Left lung (tissue), 10 donors: ENCODE measurements around the gene SLC22A4. TPM values are rescaled to one million over a fixed set of nuclear protein-coding genes. Genes with fewer than 3 reads are reported as not detected.

ENCODE experiments used
- ATAC-seq: fragments of 200-7000 bp; cut with Tn5 transposase; one replicate; pipeline ENCODE4 v1.9.1; 2020; ENCODE audit warnings: moderate library complexity
- DNase-seq, 4 donors: peaks; one replicate each; pipeline ENCODE4 v3.0.0-alpha.2; 2013 to 2020
- H3K27ac ChIP-seq, 2 donors: fragments of 200-600 bp; sonication (generic) in 1 of 2; one replicate each; pipeline versions ENCODE4 v1.5.0 to v1.8.0; 2020 to 2021
- H3K27me3 ChIP-seq, 2 donors: fragments of 200-600 bp; sonication (generic) in 1 of 2; one replicate each; pipeline versions ENCODE4 v1.5.0 to v1.8.0; 2020 to 2021
- H3K36me3 ChIP-seq, 2 donors: fragments of 200-600 bp; sonication (generic) in 1 of 2; one replicate each; pipeline versions ENCODE4 v1.5.0 to v1.8.0; 2020 to 2021
- H3K4me1 ChIP-seq, 2 donors: fragments of 200-600 bp; one replicate each; pipeline ENCODE4 v1.8.0; 2021
- H3K4me3 ChIP-seq, 2 donors: fragments of 200-600 bp; sonication (generic) in 1 of 2; one replicate each; pipeline versions ENCODE4 v1.5.0 to v1.8.0; 2020 to 2021; ENCODE audit warnings: mild to moderate bottlenecking in 1 of 2
- H3K9me3 ChIP-seq, 2 donors: fragments of 200-600 bp; sonication (generic) in 1 of 2; one replicate each; pipeline versions ENCODE4 v1.5.0 to v1.8.0; 2020 to 2021
- CTCF ChIP-seq, 2 donors: fragments of 200-600 bp; sonication (generic) in 1 of 2; IDR thresholded peaks; one replicate each; pipeline versions ENCODE4 v1.5.0 to v1.8.0; 2021; ENCODE audit warnings: antibody characterized with exemption in 2 of 2
- intact Hi-C, 2 donors: fragments of 100-400 bp; cut with DNase I; formaldehyde crosslinking; loops; one replicate each; pipeline versions ENCODE4 v1.11.2 to v1.14.2; 2022
- polyA plus RNA-seq, 6 donors: library from polyadenylated mRNA; unstranded; fragments of 120-200 nt; gene quantifications; one replicate each; pipeline ENCODE4 v1.2.1, GENCODE V29; 2013; ENCODE audit not compliant: insufficient read length in 6 of 6
- total RNA-seq, 2 donors: library from RNA; stranded (reverse); fragmentation: NEBNext Ultra II Directional; extraction: Animal tissue kit (Norgen Biotek cat#: 25700); gene quantifications; one replicate each; pipeline ENCODE4 v1.2.1, GENCODE V29; 2021
- donor health status: DM: no; HTN: yes; CAD: no.
- donor health status: DM: no; HTN: no; CAD: no.

SLC22A4 gene
- total and polyA plus RNA-seq, 8 donors = 1.0 to 10.3 (median 3.4) TPM

GRCh38 chr5:132370971-132371602 lies 76.9 kb downstream of the SLC22A4 start:
- DNase-seq = no peak
- H3K27me3 ChIP-seq = peaks cover 0 to 6% of the 10 kb centered on the region in 2 donors
- no peak for TF ChIP-seq CTCF (IDR thresholded peaks at IDR 0.05)
- no peak for ATAC-seq
- H3K27ac ChIP-seq = no peak overlapping the region
- no peaks in the 10 kb centered on the region for H3K9me3 ChIP-seq
- H3K4me1 ChIP-seq = peaks cover 0 to 34% of the 10 kb centered on the region in 2 donors
- intact Hi-C loops = no loop called here
- H3K36me3 ChIP-seq = no peaks in the 10 kb centered on the region
- peak overlapping the region in 1 of 2 donors; percentile 67 for H3K4me3 ChIP-seq

GRCh38 chr5:132371603-132371994 lies 77.4 kb downstream of the SLC22A4 start:
- Histone ChIP-seq H3K4me3 (peak overlapping the region in 1 of 2 donors; percentile 67), H3K27me3 (peaks cover 0 to 6% of the 10 kb centered on the region in 2 donors), H3K4me1 (peaks cover 0 to 34% of the 10 kb centered on the region in 2 donors), H3K36me3 (no peaks in the 10 kb centered on the region), H3K9me3 (no peaks in the 10 kb centered on the region), H3K27ac (no peak overlapping the region)
- intact Hi-C loops = no loop called here
- no peak for ATAC-seq
- no peak for TF ChIP-seq CTCF (IDR thresholded peaks at IDR 0.05)
- DNase-seq = no peak

- intact Hi-C loops = no loop called here
- no peak for TF ChIP-seq CTCF (IDR thresholded peaks at IDR 0.05)
- DNase-seq (no peak), ATAC-seq (no peak)
- no peak overlapping the region for H3K4me3 ChIP-seq
- no peaks in the 10 kb centered on the region for H3K36me3 ChIP-seq
- H3K4me1 ChIP-seq = peaks cover 0 to 34% of the 10 kb centered on the region in 2 donors
- H3K27ac ChIP-seq = no peak overlapping the region
- H3K9me3 ChIP-seq = no peaks in the 10 kb centered on the region
- peaks cover 0 to 6% of the 10 kb centered on the region in 2 donors for H3K27me3 ChIP-seq
Observed at GRCh38 chr5:132372127-132372526, 77.9 kb downstream of the SLC22A4 start.

- DNase-seq (no peak), ATAC-seq (no peak)
- Histone ChIP-seq H3K9me3 (no peaks in the 10 kb centered on the region), H3K27ac (no peak overlapping the region), H3K36me3 (no peaks in the 10 kb centered on the region), H3K4me1 (peaks cover 0 to 34% of the 10 kb centered on the region in 2 donors), H3K4me3 (no peak overlapping the region), H3K27me3 (peaks cover 0 to 6% of the 10 kb centered on the region in 2 donors)
- intact Hi-C loops = no loop called here
- no peak for TF ChIP-seq CTCF (IDR thresholded peaks at IDR 0.05)
Observed at GRCh38 chr5:132372542-132372941, 78.3 kb downstream of the SLC22A4 start.

- Histone ChIP-seq H3K4me1 (peaks cover 0 to 16% of the 10 kb centered on the region in 2 donors), H3K4me3 (no peak overlapping the region), H3K9me3 (no peaks in the 10 kb centered on the region), H3K27ac (no peak overlapping the region), H3K27me3 (no peaks in the 10 kb centered on the region), H3K36me3 (no peaks in the 10 kb centered on the region)
- intact Hi-C loops = no loop called here
- no peak for DNase-seq
- no peak for ATAC-seq
- no peak for TF ChIP-seq CTCF (IDR thresholded peaks at IDR 0.05)
Observed at GRCh38 chr5:132375957-132376356, 81.8 kb downstream of the SLC22A4 start.
